AG04450 (cell line): ENCODE results near the gene B3GALT5. TPM values are rescaled to one million over a fixed set of nuclear protein-coding genes. Genes with fewer than 3 reads are reported as not detected.

ENCODE experiments used
- CTCF ChIA-PET: fragments of 300-600, 350-600 bp; formaldehyde crosslinking; extraction: SDS; loops from one replicate; lab custom pipeline; 2022; ENCODE audit warnings: antibody characterized with exemption, inconsistent platforms; lab: Charles Lee
- POLR2A ChIA-PET: fragments of 350-600 bp; formaldehyde crosslinking; extraction: SDS; loops from one replicate; lab custom pipeline; 2021; ENCODE audit warnings: antibody characterized with exemption, inconsistent platforms; lab: Yijun Ruan, JAX
- DNase-seq: peaks from one replicate; pipeline ENCODE4 v3.0.0-alpha.2; 2011; ENCODE audit warnings: low read depth, low spot score
- H3K27ac ChIP-seq: one replicate; pipeline ENCODE4 v1.5.1; 2012; ENCODE audit warnings: low read depth, low read length, control low read depth
- H3K27me3 ChIP-seq: one replicate; pipeline ENCODE4 v1.6.0; 2012; ENCODE audit warnings: low read length; ENCODE audit not compliant: control insufficient read depth, insufficient read depth
- H3K4me3 ChIP-seq: 2 replicates; pipeline ENCODE4 v1.5.1; 2011; ENCODE audit warnings: mild to moderate bottlenecking, low read depth, low read length, control low read depth
- H3K9me3 ChIP-seq: 2 replicates; pipeline ENCODE4 v1.5.1; 2012; ENCODE audit warnings: low read length; ENCODE audit not compliant: control insufficient read depth, insufficient read depth
- polyA plus RNA-seq: library from polyadenylated mRNA; depleted of rRNA; stranded (reverse); fragments of >200 nt; gene quantifications from 2 replicates; pipeline ENCODE4 v1.2.3, GENCODE V29; 2011
- TF ChIP-seq, protein P1 (sequence below): IDR thresholded peaks from 2 replicates; pipeline ENCODE4 v1.5.1; 2011; ENCODE audit warnings: low read depth, low read length, control low read depth, inconsistent platforms

B3GALT5 gene
- polyA plus RNA-seq, 1 experiment = 0.05 TPM

DNA sequence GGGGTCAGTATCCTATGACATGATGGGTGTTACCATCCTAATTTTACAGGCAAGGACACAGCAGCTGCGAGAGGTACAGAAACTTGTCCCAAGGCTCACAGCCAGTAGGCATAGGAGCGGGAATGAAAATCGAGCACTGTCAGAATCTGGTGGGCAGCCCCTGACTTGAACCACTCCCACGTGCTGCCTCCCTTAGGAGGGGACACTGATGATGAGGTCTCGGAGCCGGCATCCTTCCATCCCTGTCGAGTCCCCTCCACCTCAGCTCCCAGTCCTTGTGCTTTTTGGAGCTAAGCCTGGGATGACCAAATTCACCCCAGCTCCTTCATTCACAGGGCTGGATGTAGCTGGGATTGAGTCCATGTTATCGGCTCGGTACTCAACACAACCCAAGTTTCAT is 49.0 kb downstream of the B3GALT5 start:
- ChIA-PET CTCF (no interaction called here), POLR2A (no interaction called here)
- TF ChIP-seq, protein P1, sequence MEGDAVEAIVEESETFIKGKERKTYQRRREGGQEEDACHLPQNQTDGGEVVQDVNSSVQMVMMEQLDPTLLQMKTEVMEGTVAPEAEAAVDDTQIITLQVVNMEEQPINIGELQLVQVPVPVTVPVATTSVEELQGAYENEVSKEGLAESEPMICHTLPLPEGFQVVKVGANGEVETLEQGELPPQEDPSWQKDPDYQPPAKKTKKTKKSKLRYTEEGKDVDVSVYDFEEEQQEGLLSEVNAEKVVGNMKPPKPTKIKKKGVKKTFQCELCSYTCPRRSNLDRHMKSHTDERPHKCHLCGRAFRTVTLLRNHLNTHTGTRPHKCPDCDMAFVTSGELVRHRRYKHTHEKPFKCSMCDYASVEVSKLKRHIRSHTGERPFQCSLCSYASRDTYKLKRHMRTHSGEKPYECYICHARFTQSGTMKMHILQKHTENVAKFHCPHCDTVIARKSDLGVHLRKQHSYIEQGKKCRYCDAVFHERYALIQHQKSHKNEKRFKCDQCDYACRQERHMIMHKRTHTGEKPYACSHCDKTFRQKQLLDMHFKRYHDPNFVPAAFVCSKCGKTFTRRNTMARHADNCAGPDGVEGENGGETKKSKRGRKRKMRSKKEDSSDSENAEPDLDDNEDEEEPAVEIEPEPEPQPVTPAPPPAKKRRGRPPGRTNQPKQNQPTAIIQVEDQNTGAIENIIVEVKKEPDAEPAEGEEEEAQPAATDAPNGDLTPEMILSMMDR = no peak
- no peak for DNase-seq
- H3K27me3 ChIP-seq = no peaks in the 10 kb centered on the region
- H3K4me3 ChIP-seq = no peak overlapping the region
- H3K27ac ChIP-seq = no peak overlapping the region
- no peaks in the 10 kb centered on the region; the same call in 1 of the 2 replicates for H3K9me3 ChIP-seq

DNA sequence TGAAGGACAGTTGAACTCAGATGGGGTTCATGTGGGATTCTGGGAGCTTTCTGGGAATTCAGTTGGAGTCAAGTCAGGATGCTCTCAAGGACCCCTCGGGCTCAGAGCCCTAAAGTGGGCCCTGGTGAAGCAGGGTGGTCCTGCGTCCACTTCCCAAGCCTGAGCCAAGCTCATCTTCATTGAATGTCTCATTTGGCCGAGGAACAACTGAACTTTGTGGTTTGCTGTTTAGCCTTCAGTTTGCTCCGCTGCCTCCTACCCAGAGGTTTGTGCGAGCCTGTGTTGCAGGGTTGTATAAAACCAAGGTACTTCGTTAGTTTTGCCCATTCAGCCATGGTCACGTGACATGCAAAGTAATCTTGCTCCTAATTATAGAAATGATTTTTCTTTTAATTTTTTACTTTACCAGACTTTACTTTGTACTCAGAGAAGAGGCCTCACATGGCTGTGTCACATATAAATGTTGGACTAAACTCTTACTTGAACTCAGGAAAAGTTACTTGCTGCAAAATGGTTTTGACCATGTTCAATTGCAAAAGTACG is 49.7 kb downstream of the B3GALT5 start:
- no peak for DNase-seq
- ChIA-PET CTCF (no interaction called here), POLR2A (no interaction called here)
- no peak overlapping the region for H3K27ac ChIP-seq
- H3K9me3 ChIP-seq = no peaks in the 10 kb centered on the region; the same call in 1 of the 2 replicates
- no peak overlapping the region for H3K4me3 ChIP-seq
- H3K27me3 ChIP-seq = no peaks in the 10 kb centered on the region
- TF ChIP-seq, protein P1 = no peak

DNA sequence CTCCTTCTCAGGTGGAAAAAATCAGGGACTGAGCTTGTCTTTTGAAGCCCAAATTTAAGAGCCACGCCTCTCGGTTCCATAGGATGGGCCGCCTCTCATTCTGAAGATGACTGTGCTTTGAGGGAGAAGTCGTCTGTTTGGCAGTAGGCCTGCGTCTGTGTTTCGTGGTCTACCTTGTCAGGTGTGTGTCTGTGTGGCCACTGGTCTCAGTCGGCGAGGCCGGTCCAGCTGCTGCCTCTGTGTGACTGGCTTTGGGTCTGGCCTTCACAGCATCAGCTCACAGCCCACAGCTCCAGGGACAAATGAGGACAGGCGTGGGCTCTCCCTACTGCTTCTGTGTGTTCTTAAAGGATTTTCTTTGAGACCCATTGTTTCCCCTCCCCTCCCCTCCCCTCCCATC is 50.3 kb downstream of the B3GALT5 start:
- no peak for DNase-seq
- ChIA-PET POLR2A (no interaction called here), CTCF (no interaction called here)
- H3K27me3 ChIP-seq = no peaks in the 10 kb centered on the region
- no peak overlapping the region for H3K4me3 ChIP-seq
- H3K9me3 ChIP-seq = no peaks in the 10 kb centered on the region; the same call in 1 of the 2 replicates
- TF ChIP-seq, protein P1 = no peak
- no peak overlapping the region for H3K27ac ChIP-seq

DNA sequence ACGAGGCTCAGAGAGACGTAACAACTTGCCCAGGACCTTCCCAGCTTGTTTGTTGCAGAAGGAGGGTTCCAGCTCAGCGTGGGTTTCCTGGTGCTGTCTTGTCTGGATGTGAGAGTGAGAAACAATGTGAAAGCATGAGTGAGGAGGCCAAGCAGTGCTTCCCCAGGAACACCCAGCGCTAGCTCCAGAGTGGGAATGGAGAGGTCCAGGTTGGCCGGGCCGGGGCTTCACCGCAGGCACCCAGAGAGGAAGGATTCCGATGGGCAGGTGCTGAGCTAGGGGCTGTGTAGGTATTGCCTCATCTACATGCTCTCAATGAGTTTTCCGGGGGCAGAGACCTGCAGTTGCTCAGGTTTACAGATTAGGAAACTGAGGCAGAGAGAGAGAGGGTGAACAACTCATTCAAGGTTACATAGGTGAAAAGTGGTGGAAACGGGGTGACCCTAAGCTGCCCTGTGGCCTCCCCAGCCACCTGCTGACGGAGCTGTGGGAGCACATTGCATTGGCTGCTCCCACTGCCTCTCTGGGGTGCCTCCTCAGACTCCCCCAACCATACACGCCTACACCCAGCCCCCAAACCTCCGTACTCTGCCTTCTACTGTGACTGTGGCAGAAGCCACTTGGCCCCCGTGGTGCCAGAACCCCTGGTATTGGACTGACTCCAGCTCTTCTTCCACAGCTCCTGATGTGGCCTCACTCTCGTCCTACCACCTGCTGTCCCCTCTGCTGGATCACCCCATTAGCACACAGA is 51.2 kb downstream of the B3GALT5 start:
- TF ChIP-seq, protein P1 = no peak
- no peak overlapping the region for H3K4me3 ChIP-seq
- H3K27ac ChIP-seq = no peak overlapping the region
- H3K9me3 ChIP-seq = no peaks in the 10 kb centered on the region; the same call in 1 of the 2 replicates
- ChIA-PET POLR2A (interaction anchor here (0.6 kb wide), 1 partner anchor 22 kb away, joined by 8 read pairs; no protein-coding TSS in a partner anchor), CTCF (no interaction called here)
- DNase-seq = no peak
- H3K27me3 ChIP-seq = no peaks in the 10 kb centered on the region

DNA sequence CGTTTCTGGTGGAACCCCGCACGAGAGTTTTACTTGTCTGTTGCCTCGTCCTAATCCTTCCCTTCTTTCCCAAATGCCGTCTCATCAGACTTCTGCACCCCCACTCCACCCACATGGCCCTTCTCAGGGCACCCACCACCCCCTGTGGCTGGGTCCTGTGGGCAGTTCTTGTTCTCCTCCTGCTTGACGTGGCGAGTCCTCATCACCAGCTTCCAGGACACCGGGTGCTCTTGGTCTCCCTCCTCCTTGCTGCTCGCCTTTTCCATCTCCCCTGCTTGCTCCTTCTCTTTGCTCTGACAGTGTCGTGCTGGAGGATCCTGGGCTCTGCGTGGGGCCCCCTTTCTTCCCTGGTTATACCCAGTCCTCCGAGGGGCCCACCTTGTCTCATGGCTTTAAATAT is 51.8 kb downstream of the B3GALT5 start:
- CTCF ChIA-PET = no interaction called here
- POLR2A ChIA-PET = interaction anchor here (0.6 kb wide), 1 partner anchor 22 kb away, joined by 8 read pairs; no protein-coding TSS in a partner anchor
- no peaks in the 10 kb centered on the region for H3K27me3 ChIP-seq
- DNase-seq = no peak
- no peak overlapping the region for H3K27ac ChIP-seq
- H3K4me3 ChIP-seq = no peak overlapping the region
- TF ChIP-seq, protein P1 = no peak
- H3K9me3 ChIP-seq = no peaks in the 10 kb centered on the region; the same call in 1 of the 2 replicates
